HG03439 (cell line): ENCODE results near the gene BCL11B.

Experiments used
- ATAC-seq: cut with Tn5 transposase; IDR thresholded peaks from one replicate; pipeline ENCODE4 v1.9.1; 2021; ENCODE audit warnings: mild to moderate bottlenecking, moderate library complexity; ENCODE audit not compliant: unreplicated experiment

The BCL11B gene

DNA sequence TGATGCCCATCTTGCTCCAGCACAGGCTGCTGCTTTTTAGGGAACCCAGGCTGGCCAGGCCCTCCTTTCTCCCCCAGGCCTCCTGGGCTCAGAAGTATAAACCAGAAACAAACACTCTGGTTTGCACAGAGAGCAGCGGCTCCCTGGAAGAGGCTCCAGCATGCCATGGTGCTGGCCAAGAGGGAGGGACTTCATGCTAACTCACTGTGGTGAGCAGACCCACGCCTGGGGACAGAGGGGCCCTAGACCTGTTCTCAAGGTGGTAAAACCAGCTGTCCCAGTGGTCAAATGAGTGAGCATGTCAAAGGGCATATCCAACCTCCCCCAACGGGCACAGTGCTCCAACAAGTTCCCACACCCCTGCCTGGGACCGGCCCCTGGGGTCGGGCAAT is 15.5 kb downstream of the BCL11B start:
- ATAC-seq = no peak

DNA sequence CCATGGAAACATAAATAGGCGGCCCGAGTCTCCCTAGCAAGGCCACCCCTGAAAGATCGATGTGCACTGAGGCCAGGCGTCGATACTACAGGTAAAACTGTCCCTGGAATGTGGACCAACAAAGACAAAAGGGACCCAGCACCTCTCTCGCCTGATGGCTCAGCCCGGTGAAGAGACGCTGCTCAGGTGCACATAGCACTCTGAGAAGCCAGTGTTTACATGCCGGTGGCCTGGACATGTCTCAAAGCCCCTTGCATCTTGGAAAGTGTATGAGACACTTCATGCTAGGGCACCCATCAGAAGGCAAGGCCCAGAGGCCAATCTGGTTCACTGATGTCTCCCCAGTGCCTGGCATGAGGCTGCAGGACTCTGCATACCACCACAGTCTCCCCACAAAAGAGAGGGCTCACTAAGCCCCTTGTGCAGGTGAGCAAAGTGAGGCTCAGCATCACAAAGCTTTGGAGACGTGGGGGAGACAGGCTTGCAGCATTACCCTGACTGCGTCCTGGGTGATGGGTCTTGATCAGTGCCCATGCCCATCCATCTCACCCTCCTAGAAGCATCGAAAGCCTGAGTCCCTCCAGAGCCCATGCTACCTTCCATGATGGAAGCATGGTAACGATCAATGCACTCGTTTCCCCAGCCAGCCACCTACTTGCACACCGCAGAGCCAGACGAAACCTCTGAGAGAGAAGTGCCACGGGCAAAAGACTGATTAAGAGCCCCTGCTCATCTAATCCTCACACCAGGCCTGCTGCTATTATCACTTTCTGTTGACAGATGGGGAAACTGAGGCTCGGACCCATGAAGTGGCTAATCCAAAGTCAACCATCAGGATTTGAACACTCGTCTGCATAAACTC is 16.1 kb downstream of the BCL11B start:
- ATAC-seq = no peak

DNA sequence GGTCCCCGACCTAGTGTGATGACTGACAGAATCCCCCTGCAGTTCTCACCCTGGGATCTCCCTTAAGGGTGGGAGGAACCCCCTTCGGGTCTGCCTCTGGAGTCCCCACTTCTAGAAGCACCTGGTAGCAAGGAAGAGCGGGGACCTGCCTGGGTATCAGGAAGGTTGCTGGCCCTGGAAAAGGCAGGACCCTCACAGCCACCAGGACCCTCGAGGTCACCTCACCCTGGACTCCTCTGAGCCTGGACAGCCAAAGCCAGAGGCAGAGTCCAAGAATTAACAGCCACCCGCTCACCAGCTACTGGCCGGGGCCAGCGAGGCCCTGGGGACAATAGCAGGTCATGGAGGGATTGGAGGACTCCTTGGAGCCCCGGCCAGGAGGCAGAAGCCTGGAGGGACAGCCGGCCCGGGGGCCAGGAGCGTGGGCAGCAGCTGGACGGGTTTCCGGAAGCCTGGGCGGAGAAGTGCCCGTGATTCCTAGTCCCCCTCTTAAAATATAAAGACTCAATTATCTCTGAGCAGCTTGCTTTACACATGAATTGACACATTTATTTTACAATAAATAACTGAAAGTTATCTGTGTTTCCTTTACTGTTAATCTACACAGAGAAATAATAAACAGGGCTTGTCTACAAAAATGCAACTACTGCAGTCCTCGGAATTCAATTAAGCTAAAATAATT is 17.5 kb downstream of the BCL11B start:
- ATAC-seq = no peak

DNA sequence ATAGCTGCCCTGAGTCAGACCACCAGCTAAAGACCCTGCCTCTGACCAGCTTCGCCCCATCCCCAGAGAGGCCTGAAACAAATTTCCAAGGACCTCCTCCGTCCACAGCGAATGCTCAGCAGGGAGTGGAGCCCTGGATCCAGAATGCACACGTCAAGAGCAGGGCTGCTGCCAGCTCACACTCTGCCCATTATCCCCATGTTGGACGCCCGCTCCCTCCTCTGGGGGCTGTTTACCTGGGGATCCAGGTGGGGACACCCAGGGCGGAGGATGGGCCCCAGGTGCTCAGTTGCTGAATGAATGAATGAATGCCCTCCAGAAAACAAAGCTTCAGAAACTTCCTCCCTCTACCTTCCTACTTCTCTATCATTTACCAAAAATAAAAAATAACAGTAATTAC is 18.1 kb downstream of the BCL11B start:
- no peak for ATAC-seq

DNA sequence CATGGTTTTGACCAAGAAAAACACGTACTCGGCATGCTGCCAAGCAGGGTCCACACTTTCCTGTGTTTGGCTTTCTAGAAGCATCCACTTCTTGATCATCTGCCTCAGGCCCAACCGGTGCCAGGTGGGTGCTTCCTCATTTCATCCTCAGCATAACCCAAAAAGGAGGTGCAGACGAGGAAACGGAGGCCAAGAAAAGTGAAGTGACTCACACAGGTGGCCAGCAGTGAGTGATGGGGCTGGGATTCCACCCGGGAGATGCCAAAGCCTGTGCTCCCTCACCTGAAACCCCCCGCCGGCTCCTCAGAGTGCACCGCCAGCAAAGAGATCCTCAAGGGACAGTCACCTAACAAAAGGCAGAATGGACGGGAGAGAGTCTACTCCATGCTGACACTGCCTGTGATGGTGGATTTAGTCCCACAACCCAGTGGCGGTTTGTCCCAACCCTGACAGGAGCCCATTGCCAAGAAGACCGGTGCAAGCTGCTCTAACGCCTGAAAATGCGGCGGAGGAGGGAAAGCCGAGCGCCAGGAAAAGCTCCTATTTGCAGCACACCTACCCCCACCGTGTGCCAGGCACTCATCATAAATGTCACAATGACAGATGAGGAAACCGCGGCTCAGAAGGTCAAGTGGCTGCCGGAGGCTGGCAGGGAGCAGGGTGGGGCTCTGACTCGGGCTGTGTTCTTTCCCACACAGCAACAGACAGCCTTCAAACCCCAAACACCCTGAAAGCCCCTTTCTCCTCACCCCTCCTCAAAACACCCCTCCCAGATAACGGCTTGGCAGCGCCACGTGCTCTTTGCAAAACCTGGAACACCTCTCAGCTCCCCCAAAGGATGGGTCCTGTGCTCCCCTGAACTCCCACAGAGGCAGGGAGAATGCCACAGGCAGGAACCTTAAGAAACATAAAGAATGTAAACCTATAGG is 18.8 kb downstream of the BCL11B start:
- no peak for ATAC-seq

DNA sequence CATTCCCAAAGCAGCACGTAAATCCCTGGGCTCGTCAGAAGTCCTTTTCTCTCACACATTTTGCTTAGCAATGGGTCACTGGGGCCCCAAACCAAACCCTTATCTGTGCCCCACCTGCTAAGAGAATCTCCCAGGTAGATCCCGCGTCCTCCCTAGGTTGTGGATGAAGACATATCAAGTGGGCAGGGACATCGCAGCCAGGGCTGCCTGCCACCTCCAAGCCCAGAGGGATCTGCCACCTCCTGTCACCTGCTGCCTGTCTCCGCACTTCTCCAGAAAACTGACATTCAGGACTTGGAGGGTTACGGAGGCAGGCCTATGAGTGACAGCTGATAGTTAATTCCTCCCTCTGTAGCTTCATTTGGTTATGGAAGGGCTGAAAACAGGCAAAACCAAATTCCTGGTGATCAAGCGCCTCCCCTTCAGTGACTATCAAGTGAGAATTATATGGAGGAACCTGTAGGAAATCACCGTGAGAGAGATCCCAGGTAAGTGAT is 19.5 kb downstream of the BCL11B start:
- ATAC-seq = no peak

DNA sequence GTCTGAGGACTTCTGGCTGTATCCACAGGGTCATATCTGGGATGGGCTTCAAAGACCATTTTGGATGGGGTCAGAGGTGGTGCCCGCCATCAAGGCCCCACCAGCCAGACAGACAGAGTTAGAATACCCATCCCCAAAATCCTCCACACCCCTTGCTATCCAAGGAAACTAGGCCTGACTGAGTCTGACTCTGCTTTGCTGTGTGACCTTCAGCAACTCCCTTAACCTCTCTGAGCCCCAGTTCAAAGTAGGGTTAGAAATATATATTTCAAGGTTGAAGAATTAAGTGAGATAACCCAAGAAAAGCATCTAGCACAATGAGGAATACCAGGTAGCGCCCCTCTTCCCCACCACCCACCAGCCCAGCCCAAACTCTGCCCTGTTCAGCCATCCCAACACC is 20.3 kb downstream of the BCL11B start:
- ATAC-seq = no peak

DNA sequence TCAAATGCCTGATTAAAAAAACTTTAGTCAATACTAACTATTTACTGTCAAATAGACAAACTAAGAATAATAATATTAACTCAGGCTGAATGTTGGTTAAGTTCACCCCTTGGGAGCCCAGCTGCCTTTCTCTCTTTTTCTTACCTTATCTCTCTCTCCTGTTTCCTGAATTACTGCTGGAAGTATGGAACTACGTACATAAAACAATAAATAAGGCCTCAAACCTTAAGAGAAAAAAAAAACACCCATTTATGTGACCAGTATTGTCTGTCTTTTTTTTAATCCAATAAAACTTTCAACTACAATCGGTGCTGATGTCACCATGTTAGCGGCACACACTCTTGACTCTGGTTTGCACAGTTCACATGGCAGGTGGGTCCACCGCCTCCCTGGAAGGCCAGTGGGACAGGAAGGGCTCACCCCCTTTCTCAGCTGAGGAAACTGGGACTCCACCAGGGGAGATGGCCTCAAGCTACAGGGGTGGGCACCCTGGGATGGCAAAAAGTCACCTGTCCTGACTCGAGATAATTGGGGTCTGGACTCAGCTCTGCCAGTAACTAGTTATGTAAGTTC is 21.3 kb downstream of the BCL11B start:
- ATAC-seq = no peak

DNA sequence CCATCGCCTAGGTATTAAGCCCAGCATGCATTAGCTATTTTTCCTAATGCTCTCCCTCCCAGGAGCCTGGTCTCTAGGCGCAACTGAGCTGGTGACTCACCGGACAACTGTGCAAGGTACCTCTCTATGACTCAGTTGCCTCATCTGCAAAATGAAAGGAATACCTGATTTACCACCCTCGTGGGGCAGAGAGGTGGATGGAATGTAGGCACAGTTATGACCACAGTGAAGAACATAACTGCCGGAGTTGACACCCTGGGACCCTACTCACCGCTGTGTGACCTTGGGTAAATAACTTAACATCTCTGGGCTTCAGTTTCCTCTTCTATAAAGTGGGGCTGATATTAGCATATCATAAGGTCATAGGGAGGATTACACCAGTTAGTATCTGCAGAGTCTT is 22.6 kb downstream of the BCL11B start:
- ATAC-seq = no peak

DNA sequence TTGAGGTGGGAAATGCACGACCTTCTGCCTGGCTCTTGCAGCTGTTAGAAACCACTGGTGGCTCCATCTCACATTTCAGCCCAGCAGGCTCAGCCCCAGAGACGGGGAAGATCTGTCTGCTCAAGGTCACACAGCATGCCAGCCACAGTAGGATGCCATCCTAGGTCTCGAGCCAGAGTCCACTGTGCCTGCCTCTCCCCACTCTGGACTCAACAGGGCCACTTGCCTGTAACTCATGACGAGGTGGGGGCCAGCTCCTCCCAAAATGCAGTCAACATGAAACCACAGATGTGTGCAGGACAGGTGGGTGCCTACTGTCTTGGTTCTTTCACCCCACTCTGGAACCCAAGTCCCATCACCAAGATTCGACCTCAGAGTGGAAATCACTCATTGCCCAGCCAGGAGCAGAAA is 23.2 kb downstream of the BCL11B start:
- no peak for ATAC-seq

DNA sequence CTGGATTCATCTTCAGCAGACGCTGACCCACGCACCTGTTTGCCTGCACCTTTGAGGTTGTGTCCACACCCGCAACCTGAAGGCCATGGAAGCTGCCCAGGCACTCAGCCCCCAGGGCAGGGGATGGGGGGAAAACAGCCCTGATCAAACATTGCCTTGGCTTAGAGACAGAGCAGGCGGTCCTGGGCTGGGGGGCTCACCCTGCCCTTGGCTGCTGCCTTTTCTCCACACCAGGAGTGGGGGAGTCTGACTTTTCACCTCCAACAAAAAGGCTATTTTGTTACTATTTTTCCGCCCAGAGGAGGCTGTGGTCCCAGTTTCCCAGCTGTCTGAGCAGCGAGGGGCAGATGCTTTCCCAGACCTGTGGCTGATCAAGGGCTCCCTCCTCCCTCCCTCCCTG is 24.2 kb downstream of the BCL11B start:
- ATAC-seq = no peak

DNA sequence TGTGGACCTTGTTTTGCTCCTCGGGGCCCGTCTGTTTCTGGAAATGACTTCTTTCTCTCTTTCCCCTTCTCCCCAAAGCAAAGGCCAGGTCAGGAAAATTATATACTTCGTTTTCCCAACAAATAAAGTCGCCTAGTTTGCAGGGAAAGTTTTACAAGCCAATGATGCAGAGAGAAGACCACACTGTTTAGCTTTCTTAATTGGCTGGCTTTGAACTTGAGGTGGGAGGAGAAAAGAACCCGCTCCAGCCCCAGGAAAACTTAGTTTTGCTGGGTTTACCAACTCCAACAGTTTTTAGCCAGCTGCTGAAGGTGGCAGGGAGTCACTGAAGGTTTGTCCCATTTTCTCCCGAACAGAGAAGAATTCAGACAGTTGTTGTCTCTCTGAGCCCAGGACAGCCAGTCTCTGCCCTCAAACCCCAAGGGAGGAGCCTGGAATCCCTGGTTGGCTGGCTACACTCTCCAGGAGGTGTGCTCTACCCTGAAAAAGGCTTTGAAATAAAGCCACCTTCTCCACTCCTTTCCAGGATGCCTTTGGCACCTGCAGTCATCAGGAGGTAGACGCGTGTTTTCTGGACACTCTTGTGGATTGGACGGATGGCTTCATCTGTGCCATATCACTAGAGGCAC is 24.8 kb downstream of the BCL11B start:
- ATAC-seq = no peak

DNA sequence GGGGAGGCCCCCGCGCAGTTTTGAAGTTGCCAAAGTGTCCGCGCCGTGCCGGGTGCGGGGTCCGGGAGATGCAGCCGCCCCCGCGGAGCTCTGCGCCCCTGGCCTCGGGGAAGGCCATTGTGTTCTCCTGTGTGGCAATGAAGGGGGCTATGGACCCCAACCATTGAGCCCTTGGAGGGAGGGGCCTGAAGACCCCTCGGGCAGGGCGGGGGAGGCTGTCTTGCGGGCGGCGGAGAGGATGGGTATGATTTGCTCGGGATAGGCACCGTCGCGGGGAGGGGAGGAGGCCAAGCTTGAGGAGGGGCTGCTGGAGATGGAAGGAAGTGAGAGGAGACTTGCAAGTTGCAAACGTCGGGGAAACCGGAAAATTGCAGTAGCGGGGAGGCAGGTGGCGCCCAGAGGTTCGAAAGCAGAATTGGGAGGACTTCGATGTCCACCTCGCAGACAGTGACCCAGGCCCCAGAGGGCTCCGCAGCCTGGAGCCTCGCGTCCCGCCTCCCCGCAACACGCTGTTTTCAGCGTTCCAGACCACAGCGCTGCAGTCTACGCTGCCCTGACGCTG is 25.4 kb downstream of the BCL11B start:
- no peak for ATAC-seq

DNA sequence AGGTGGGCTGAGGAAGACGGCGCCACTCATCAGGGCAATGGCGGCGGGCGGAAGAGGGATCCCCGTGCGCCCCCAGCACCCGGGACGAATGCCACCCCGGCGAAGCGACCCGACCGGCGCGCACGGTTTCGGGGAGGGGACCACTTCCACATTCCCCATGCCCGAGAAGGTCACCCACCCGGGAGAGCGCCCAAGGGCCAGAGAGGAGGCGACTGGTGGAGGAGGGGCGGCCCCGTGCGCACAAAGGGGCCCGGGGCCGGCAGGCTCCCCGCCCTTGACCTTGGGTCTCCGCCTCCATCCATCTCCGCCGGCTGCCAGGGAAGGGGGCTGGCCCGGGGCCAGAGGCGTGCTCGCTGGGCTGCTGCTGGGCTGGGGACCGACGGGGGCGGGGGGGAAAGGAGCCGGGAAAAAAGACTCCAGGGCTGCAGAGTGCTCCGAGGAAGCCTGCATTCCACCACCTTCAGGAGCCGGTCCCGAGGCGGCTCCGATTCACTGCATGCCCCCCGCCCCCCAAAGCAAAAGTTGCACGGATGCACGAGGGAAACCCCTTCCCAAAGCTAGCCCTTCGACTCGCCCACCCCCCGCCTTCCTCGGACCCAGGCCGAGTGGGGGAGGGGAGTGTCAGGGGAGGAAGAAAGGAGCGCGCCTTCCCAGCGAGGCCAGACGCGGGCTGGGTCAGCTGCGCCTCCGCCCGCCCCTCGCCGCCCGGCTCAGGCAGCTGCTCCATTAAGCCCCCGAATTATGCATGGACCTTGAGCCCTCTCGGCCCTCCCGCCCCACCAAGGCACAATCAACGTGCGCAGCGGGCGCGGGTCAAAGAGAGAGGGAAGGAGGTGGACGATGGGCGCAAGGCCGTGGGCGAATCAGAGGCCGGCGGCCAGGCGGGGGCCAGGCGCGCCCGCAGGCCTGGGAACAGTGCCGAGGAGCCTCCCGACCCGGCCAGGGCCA is 26.2 kb downstream of the BCL11B start:
- ATAC-seq = no peak

DNA sequence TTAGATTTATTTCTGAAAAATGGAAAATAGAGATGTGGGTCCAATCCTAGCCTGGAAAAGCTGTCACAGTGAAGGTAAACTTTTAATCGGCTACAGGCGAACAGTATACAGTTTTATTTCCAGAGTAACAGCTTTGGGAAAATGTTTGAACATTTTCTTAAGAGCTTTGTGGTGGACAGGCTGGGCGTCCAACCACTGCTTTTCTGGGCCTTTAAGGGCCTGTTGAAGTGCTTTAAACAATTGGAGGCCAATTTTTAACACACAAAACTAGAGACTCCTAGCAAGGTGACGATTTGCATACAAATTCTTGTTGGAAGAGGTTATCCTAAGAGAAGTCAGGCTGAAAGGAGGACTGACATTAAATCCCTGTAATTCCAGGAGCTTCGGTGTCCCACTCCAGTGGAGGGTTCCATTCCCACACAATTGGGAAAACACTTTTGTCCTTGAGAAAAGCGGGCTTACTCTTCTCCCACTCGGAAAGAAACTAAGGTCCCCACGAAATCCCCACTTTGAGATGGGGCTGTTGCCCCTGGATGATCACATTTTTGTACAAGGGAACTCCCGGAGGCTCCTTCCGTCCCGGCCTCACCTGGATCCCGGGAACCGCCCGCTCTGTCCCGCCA is 26.9 kb downstream of the BCL11B start:
- ATAC-seq = no peak

DNA sequence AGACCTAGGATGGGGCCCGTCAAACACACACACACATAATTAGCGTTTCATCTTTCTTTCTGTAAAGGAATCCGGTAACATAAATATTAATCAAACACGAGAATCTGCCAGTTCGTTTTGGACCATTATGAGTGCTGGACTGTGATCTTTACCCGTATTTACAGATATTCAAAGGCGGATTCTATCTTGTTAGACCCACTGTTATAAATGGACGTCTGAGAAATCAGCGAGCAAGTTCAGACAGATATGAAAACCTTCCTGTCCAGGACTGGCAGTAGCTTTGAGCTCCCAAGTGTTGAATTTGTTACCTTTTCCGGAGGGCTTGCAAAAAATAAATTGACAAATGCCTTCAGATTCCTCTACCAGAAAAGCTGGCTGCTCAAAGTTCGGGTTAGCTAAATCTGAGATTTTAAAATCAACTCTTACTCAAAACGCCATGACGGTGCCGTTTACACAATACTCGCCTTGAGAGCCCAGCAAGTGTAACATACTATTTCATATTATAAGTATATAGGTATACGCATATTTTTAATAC is 27.6 kb downstream of the BCL11B start:
- ATAC-seq = no peak

DNA sequence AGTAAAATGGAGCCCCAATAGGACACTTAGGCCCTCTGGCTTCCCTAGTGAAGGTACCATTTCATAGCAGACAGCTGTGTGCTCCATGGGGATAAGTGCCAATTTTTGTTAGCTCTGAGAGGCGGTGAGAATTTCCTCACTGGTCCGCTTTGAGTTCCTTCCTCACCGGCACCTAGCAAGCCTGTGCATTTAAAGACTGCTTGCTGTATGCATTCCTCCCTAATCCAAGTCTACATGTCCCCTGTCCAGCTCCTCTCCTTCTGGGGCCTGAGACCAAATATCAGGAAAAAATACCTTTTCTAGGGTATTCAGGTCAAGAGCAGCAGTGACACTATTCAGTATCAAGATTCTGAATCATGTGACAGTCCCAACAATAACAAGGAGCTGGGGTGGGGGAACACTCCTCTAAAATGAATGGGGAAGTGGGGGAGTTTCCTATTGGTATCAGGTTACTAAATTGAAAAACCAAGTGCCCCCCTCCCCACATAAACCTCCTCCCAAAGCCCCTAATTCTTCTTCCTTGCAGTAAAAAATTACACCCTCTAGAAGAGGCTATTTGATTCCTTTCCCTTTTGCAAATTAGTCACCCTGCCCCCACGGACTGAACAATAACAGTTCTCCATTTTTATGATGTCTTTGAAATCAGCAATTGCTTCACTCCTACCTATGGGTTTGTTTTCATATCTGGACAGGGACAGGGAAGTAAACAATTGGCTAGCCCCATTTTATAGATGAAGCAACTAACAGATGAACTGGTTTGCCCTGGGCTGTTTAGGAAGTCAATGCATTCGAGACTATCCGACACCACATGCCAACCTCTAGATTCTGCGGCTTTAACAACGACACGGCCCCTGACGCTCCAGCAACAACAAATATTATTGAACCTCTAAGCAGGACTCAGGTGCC is 28.9 kb downstream of the BCL11B start:
- no peak for ATAC-seq
